Embryonic facial prominence (tissue), 1 donor: ENCODE measurements around the gene GPR156.

Source experiments
- DNase-seq: peaks from one replicate; pipeline ENCODE4 v3.0.0-alpha.2; 2016; ENCODE audit errors: extremely low spot score

GPR156 gene

GRCh38 chr3:120119846-120120510, 165.0 kb downstream of the GPR156 start:
- no peak for DNase-seq
